Spleen (tissue), 11 donors: Measurements from ENCODE around the gene KRT17. TPM values are rescaled to one million over a fixed set of nuclear protein-coding genes. Genes with fewer than 3 reads are reported as not detected.

ENCODE experiments used
- DNase-seq: peaks from one replicate; pipeline ENCODE4 v3.0.0-alpha.2; 2020
- H3K27ac ChIP-seq, 8 donors: fragments of 200-600 bp; sonication (generic) in 7 of 8; 1 replicate in 4 of 8; 2 replicates in 4 of 8; pipeline versions ENCODE4 v1.5.0 to v1.8.0; 2016 to 2021; ENCODE audit warnings: inconsistent platforms in 4 of 8, mild to moderate bottlenecking in 4 of 8, moderate library complexity in 1 of 8
- H3K27me3 ChIP-seq, 7 donors: fragments of 200-600 bp; sonication (generic) in 6 of 7; replicated peaks in 1 of 7; 1 replicate in 4 of 7; 2 replicates in 3 of 7; pipeline versions ENCODE4 v1.5.0 to v1.8.0; 2016 to 2021; ENCODE audit warnings: inconsistent platforms in 3 of 7, mild to moderate bottlenecking in 1 of 7
- H3K36me3 ChIP-seq, 6 donors: fragments of 200-600 bp; sonication (generic) in 5 of 6; 1 replicate in 4 of 6; 2 replicates in 2 of 6; pipeline versions ENCODE4 v1.5.0 to v1.8.0; 2016 to 2021; ENCODE audit warnings: inconsistent platforms in 2 of 6
- H3K4me1 ChIP-seq, 6 donors: fragments of 200-600 bp; sonication (generic) in 5 of 6; 1 replicate in 3 of 6; 2 replicates in 3 of 6; pipeline versions ENCODE4 v1.5.0 to v1.8.0; 2016 to 2021; ENCODE audit warnings: inconsistent platforms in 3 of 6
- H3K4me3 ChIP-seq, 8 donors: fragments of 200-600 bp; sonication (generic) in 7 of 8; 1 replicate in 4 of 8; 2 replicates in 4 of 8; pipeline versions ENCODE4 v1.5.0 to v1.8.0; 2016 to 2021; ENCODE audit warnings: inconsistent platforms in 4 of 8, mild to moderate bottlenecking in 4 of 8, moderate library complexity in 2 of 8
- H3K9me3 ChIP-seq, 8 donors: fragments of 200-600 bp; sonication (generic) in 7 of 8; 1 replicate in 4 of 8; 2 replicates in 4 of 8; pipeline versions ENCODE4 v1.5.0 to v1.8.0; 2016 to 2021; ENCODE audit warnings: inconsistent platforms in 4 of 8
- CTCF ChIP-seq, 11 experiments: fragments of 200-600 bp in 7 of 11; fragments of 450-650 bp in 4 of 11; sonication (generic) in 4 of 11; IDR thresholded peaks in 8 of 11; conservative IDR thresholded peaks in 3 of 11; 1 replicate in 7 of 11; 2 replicates in 4 of 11; pipeline versions ENCODE4 v1.4.0 to v1.8.0; 2016 to 2021; ENCODE audit warnings: antibody characterized with exemption in 11 of 11, inconsistent platforms in 4 of 11, mild to moderate bottlenecking in 1 of 11
- POLR2A ChIP-seq, 3 donors: fragments of 450-650 bp; IDR thresholded peaks; one replicate each; pipeline ENCODE4 v1.5.1; 2017; ENCODE audit warnings: antibody characterized with exemption in 3 of 3, mild to moderate bottlenecking in 1 of 3
- POLR2AphosphoS5 ChIP-seq, 3 donors: sonication (generic); formaldehyde crosslinking; IDR thresholded peaks; one replicate each; pipeline ENCODE4 v1.5.1; 2017; ENCODE audit warnings: antibody characterized with exemption in 3 of 3
- WGBS, 5 donors: extraction: QIAGEN DNeasy Blood & Tissue Kit in 3 of 5; methylation state at CpG; one replicate each; pipeline versions ENCODE4 v1.1.5 to v1.1.7; 2013 to 2018; 5-methylcytosine and 5-hydroxymethylcytosine counted together
- intact Hi-C: fragments of 100-400 bp; cut with DNase I; formaldehyde crosslinking; loops from one replicate; pipeline ENCODE4 v1.15.0; 2023; ENCODE audit warnings: low total_unique reads
- polyA plus RNA-seq, 3 donors: library from polyadenylated mRNA; stranded (reverse); fragments of 200-250 nt; gene quantifications; one replicate each; pipeline ENCODE4 v1.2.1, GENCODE V29; 2013
- total RNA-seq, 7 donors: library from RNA; depleted of rRNA in 3 of 7; stranded (reverse); fragments of >200 nt in 3 of 7; fragmentation: NEBNext Ultra II Directional in 4 of 7; extraction: Animal tissue kit (Norgen Biotek cat#: 25700) in 4 of 7; gene quantifications; one replicate each; pipeline versions ENCODE4 v1.1.0 to v1.2.1, GENCODE V29; 2016 to 2021
- donor health status: healthy with polysubstance abuse.
- donor health status: DM: no; HTN: no; CAD: no; lungs with moderate emphysema.
- donor health status: DM: no; HTN: no; CAD: no.
- donor health status: Bipolar disorder and iron deficiency.
- donor health status: healthy.
- donor health status: DM: no; HTN: no; CAD: no.
- donor health status: DM: yes; HTN: yes; CAD: no.

Gene KRT17
- total and polyA plus RNA-seq, 10 donors, result 0.58 to 1.2 (median 0.70) TPM; not detected in 7

GRCh38 chr17:41649923-41650519 is 25.6 kb upstream of the KRT17 start:
- Histone ChIP-seq H3K4me1 (peaks cover 10 to 34% (median 15%) of the 10 kb centered on the region in 6 donors), H3K27me3 (no peaks in the 10 kb centered on the region), H3K27ac (no peak overlapping the region), H3K9me3 (no peaks in the 10 kb centered on the region), H3K36me3 (no peaks in the 10 kb centered on the region), H3K4me3 (no peak overlapping the region)
- 91 to 94% (median 92%) methylated on average over 10 of the region's 10 CpGs for WGBS, 5 donors
- TF ChIP-seq POLR2A (IDR thresholded peaks at IDR 0.05) (no peak), CTCF (IDR thresholded peaks at IDR 0.05 in 8 of 11, conservative IDR thresholded peaks at IDR 0.05 in 3 of 11) (no peak), POLR2AphosphoS5 (IDR thresholded peaks at IDR 0.05) (no peak)
- DNase-seq, result no peak
- intact Hi-C loops, result loop anchor here (2.0 to 5.0 kb wide), 3 partner anchors 103 to 848 kb away; no protein-coding TSS in a partner anchor

GRCh38 chr17:41648411-41649195 is 24.2 kb upstream of the KRT17 start:
- Histone ChIP-seq H3K9me3 (no peaks in the 10 kb centered on the region), H3K4me3 (peak overlapping the region in 7 of 8 donors; percentile 25 to 68 (median 37)), H3K4me1 (peaks cover 10 to 37% (median 15%) of the 10 kb centered on the region in 6 donors), H3K27me3 (no peaks in the 10 kb centered on the region), H3K36me3 (no peaks in the 10 kb centered on the region), H3K27ac (peak overlapping the region in 4 of 8 donors; percentile 46 to 67 (median 49))
- TF ChIP-seq CTCF (IDR thresholded peaks at IDR 0.05 in 8 of 11, conservative IDR thresholded peaks at IDR 0.05 in 3 of 11) (peak; percentile 80 to 94 (median 90)), POLR2A (IDR thresholded peaks at IDR 0.05) (no peak), POLR2AphosphoS5 (IDR thresholded peaks at IDR 0.05) (peak; percentile 40 to 63 (median 61))
- DNase-seq, result peak; percentile 96
- 4 to 7% (median 5%) methylated on average over 31 to 39 of the region's 39 CpGs for WGBS, 5 donors
- intact Hi-C loops, result loop anchor here (2.0 to 5.0 kb wide), 3 partner anchors 101 to 846 kb away; no protein-coding TSS in a partner anchor

GRCh38 chr17:41647940-41648410 is 23.6 kb upstream of the KRT17 start:
- WGBS, 5 donors, result 0 to 4% (median 2%) methylated on average over 7 to 22 of the region's 22 CpGs
- Histone ChIP-seq H3K4me3 (peak overlapping the region in 6 of 8 donors; percentile 10 to 68 (median 38)), H3K4me1 (peaks cover 10 to 37% (median 15%) of the 10 kb centered on the region in 6 donors), H3K27ac (peak overlapping the region in 4 of 8 donors; percentile 46 to 67 (median 49)), H3K36me3 (no peaks in the 10 kb centered on the region), H3K27me3 (no peaks in the 10 kb centered on the region), H3K9me3 (no peaks in the 10 kb centered on the region)
- intact Hi-C loops, result loop anchor here (2.0 to 5.0 kb wide), 3 partner anchors 101 to 846 kb away; no protein-coding TSS in a partner anchor
- DNase-seq, result peak; percentile 97
- TF ChIP-seq POLR2A (IDR thresholded peaks at IDR 0.05) (no peak), POLR2AphosphoS5 (IDR thresholded peaks at IDR 0.05) (peak in 2 of 3 donors; percentile 29 to 31), CTCF (IDR thresholded peaks at IDR 0.05 in 8 of 11, conservative IDR thresholded peaks at IDR 0.05 in 3 of 11) (peak; percentile 89 to 99 (median 95))
